ENCODE results near the gene HBG1.
"Not testable (repeated sequence)": the region's sequence is repeated elsewhere in the genome, so short reads cannot be mapped to it uniquely, and the experiment has no call there.

Gene HBG1

GRCh38 chr11:5249807-5250396 lies at the start of gene HBG1:
TSS of gene HBG1 (minus strand) at chr11:5249857. CDS start at chr11:5249804, 53 bp downstream.
- FAIRE-seq: not testable (repeated sequence)

GRCh38 chr11:5298451-5298850 lies 48.8 kb upstream of the HBG1 start:
- FAIRE-seq: no peak

DNA sequence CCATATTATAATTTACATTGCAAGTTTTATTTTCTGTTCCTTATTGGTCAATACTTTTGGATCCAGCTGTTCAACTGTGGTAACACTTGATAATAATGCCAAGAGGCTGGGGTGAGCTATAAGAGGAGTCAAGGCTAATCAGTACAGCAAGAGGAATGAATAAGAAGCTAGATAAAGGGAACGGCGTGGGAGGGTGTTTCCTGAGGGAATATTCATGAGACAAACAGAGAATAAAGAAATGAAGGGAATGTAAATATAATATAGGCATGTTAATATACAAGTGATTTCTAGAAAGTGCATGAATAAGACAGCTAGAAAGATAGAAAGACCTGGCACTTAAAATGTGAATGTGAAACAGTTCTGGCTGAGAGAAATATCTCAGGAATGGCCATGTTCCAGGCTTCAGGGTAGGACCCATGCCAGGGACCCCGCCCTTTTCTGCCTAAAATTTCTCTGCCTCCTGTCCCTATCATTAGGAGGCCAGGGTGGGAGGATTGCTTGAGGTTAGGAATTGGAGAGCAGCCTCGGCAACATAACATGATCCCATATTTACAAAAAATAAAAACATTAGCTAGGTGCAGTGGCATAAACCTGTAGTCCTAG lies 48.2 kb upstream of the HBG1 start:
- no peak for FAIRE-seq

DNA sequence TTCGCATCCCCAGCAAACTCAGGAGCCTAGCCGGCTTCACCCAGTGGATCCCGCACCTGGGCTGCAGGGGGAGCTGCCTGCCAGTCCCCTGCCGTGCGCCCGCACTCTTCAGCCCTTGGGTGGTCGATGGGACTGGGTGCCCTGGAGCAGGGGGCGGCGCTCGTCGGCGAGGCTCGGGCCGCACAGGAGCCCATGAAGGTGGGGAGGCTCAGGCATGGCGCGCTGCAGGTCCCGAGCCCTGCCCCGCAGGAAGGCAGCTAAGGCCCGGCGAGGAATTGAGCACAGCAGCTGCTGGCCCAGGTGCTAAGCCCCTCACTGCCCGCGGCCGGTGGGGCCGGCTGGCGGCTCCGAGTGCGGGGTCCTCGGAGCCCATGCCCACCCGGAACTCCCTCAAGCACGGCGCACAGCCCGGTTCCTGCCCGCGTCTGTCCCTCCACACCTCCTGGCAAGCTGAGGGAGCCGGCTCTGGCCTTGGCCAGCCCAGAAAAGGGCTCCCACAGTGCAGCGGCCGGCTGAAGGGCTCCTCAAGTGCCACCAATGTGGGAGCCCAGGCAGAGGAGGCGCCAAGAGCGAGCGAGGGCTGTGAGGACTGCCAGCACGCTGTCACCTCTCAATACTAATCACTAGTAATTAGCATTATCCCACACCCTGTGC lies 44.8 kb upstream of the HBG1 start:
- not testable (repeated sequence) for FAIRE-seq

DNA sequence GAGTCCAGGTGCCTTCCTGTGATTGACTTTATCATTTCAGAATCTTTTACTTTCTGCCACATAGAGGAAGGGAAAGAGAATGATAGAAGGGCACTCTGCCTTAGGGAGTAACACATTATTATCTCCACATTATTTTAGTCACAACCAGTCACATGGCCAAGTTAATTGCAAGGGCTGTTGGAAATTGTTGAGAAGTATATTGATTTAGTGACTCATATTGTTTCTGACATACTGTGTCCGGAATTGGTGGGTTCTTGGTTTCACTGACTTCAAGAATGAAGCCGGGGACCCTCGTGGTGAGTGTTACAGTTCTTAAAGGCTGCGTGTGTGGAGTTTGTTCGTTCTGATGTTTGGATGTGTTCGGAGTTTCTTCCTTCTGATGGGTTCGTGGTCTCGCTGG lies 43.4 kb upstream of the HBG1 start:
- FAIRE-seq: no peak

GRCh38 chr11:5291207-5291838 lies 41.7 kb upstream of the HBG1 start:
- FAIRE-seq: no peak

DNA sequence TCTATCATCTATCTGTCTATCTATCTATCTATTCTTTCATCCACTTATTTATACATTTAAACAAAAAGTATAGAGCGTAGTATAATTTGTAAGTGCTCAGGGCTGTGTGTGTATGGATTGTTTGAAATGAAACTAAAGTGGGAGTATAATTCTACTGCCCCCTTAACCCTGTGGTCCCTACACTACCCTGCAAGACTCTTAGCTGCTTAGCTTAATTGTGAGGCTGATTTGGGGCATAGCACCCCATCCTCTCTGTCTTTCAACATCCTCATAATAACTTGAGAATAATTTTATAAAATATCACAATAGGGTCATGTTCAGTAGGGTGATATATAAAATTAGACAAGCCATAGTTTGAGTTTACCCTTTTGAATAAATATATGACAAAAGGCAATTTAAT lies 40.4 kb upstream of the HBG1 start:
- FAIRE-seq: no peak

DNA sequence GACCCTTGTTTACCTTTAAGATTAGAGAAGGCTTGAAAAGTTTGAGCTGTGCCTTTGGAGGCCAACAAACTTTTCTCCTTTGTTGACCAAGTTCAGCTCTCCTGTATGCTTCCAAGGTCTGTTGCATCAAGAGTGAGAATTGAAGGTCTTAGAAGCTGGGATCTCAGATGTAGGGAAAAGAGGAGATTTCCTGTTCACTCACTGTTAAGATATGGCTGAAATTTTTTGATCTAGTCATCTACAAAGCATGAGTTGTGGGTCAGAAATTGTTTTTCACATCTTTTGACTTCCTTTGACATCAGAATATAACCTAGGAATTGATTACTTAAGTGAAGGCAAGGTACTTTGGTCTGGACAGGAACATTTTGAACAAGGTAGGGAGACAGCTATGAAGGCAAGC lies 40.0 kb upstream of the HBG1 start:
- FAIRE-seq: no peak

GRCh38 chr11:5288906-5289550 lies 39.4 kb upstream of the HBG1 start:
- no peak for FAIRE-seq

DNA sequence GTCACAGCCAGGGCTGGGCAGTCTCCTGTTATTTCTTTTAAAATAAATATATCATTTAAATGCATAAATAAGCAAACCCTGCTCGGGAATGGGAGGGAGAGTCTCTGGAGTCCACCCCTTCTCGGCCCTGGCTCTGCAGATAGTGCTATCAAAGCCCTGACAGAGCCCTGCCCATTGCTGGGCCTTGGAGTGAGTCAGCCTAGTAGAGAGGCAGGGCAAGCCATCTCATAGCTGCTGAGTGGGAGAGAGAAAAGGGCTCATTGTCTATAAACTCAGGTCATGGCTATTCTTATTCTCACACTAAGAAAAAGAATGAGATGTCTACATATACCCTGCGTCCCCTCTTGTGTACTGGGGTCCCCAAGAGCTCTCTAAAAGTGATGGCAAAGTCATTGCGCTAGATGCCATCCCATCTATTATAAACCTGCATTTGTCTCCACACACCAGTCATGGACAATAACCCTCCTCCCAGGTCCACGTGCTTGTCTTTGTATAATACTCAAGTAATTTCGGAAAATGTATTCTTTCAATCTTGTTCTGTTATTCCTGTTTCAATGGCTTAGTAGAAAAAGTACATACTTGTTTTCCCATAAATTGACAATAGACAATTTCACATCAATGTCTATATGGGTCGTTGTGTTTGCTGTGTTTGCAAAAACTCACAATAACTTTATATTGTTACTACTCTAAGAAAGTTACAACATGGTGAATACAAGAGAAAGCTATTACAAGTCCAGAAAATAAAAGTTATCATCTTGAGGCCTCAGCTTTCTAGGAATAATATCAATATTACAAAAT lies 38.6 kb upstream of the HBG1 start:
- FAIRE-seq: no peak

DNA sequence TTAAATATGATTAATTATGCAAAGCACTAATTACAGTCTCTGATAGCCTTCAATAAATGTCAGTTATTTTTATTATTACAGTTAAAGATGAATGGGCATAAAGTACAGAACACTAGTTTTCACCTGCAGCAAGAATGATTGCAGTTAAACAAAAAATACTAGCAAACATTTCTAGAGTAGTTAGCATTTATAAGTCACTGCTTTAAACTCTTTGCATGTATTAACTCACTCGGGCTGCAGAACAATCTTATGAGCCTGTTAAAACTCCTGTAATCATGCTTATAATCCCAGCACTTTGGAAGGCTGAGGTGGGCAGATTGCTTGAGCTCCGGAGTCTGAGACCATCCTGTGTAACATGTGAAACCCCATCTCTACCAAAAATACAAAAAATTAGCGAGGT lies 37.2 kb upstream of the HBG1 start:
- no peak for FAIRE-seq

- FAIRE-seq: no peak
Observed at GRCh38 chr11:5286351-5286750, 36.7 kb upstream of the HBG1 start.

- FAIRE-seq: no peak
Observed at GRCh38 chr11:5285703-5286340, 36.2 kb upstream of the HBG1 start.

DNA sequence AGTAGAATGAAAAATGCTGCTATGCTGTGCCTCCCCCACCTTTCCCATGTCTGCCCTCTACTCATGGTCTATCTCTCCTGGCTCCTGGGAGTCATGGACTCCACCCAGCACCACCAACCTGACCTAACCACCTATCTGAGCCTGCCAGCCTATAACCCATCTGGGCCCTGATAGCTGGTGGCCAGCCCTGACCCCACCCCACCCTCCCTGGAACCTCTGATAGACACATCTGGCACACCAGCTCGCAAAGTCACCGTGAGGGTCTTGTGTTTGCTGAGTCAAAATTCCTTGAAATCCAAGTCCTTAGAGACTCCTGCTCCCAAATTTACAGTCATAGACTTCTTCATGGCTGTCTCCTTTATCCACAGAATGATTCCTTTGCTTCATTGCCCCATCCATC lies 35.0 kb upstream of the HBG1 start:
- no peak for FAIRE-seq

GRCh38 chr11:5283882-5284281 lies 34.2 kb upstream of the HBG1 start:
- FAIRE-seq: no peak

- FAIRE-seq: no peak
Observed at GRCh38 chr11:5283086-5283485, 33.4 kb upstream of the HBG1 start.

DNA sequence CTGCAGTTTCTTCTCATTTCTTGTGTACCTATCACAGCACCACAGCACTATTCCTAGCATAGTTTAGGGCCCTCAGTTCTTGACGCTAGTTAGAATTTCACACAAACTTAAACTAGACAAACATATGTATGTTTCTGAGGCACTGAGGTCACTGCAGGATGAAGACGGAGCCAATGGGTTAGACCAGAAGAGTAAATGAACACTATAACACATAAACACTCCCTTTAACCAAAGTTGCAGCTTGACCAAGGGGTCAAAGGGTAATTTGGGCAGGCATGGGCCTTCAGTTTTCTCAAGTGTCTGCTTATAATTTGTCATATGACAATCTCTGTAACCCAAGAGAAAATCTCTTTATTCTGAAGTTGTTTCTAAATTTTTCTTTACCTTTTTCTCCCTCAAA lies 33.0 kb upstream of the HBG1 start:
- FAIRE-seq: no peak

DNA sequence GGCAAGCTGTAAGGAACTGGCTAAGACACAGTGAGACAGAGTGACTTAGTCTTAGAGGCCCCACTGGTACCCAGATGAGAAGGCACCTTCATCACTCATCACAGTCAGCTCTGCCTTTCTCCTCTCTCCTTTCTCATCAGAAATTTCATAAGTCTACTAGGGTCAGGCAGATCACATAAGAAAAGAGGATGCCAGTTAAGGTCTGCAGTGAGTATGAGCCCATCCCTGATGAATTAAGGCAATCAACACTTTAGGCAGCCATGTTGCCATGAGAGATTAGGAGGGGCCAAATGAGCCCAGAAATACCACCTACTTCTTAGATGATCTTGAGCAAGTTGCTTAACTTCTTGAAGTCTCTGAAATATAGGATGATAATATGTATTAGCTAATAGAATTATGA lies 31.9 kb upstream of the HBG1 start:
- FAIRE-seq: no peak

DNA sequence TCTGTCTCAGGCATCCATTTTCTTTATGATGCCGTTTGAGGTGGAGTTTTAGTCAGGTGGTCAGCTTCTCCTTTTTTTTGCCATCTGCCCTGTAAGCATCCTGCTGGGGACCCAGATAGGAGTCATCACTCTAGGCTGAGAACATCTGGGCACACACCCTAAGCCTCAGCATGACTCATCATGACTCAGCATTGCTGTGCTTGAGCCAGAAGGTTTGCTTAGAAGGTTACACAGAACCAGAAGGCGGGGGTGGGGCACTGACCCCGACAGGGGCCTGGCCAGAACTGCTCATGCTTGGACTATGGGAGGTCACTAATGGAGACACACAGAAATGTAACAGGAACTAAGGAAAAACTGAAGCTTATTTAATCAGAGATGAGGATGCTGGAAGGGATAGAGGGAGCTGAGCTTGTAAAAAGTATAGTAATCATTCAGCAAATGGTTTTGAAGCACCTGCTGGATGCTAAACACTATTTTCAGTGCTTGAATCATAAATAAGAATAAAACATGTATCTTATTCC lies 31.0 kb upstream of the HBG1 start:
- no peak for FAIRE-seq

GRCh38 chr11:5279471-5280090 lies 29.9 kb upstream of the HBG1 start:
- no peak for FAIRE-seq

- FAIRE-seq: no peak
Observed at GRCh38 chr11:5277807-5278382, 28.2 kb upstream of the HBG1 start.

Data from G401.6 (cell line).